Measurements from ENCODE around the gene TMEM127.

DNA sequence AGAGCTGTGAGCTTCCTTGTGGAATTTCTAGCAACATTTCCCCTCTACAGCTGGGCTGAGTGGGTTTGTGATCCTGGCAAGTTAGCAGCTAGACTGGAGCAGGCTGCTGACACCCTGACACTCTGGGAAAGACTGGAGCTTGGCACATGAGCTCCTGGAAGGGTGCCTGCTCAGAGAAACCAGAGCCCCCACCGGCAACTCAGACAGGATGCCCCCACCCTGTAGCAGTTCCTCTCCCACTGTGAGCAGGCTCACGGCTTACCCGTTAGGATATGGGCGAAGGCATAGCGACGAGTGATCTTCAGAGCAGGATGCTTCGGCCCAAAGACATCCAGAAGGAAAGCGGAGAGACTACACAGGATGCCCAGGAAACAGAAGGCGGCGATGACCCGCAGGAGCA, 11.2 kb downstream of the TMEM127 start:
- TF ChIP-seq, protein P1, sequence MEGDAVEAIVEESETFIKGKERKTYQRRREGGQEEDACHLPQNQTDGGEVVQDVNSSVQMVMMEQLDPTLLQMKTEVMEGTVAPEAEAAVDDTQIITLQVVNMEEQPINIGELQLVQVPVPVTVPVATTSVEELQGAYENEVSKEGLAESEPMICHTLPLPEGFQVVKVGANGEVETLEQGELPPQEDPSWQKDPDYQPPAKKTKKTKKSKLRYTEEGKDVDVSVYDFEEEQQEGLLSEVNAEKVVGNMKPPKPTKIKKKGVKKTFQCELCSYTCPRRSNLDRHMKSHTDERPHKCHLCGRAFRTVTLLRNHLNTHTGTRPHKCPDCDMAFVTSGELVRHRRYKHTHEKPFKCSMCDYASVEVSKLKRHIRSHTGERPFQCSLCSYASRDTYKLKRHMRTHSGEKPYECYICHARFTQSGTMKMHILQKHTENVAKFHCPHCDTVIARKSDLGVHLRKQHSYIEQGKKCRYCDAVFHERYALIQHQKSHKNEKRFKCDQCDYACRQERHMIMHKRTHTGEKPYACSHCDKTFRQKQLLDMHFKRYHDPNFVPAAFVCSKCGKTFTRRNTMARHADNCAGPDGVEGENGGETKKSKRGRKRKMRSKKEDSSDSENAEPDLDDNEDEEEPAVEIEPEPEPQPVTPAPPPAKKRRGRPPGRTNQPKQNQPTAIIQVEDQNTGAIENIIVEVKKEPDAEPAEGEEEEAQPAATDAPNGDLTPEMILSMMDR (IDR thresholded peaks at IDR 0.05; ENCODE audit: poor library complexity) = no peak
- TF ChIP-seq EZH2 (IDR thresholded peaks at IDR 0.05; ENCODE audit: borderline replicate concordance) = no peak
- no peak for TF ChIP-seq EZH2phosphoT487 (IDR thresholded peaks at IDR 0.05; ENCODE audit: low read depth, severe bottlenecking, unreplicated experiment)

All from hepatocyte (in vitro differentiated cells).